Measurements from ENCODE around the gene DHDDS. TPM values are rescaled to one million over a fixed set of nuclear protein-coding genes. Genes with fewer than 3 reads are reported as not detected.
"Not testable (repeated sequence)": the region's sequence is repeated elsewhere in the genome, so short reads cannot be mapped to it uniquely, and the experiment has no call there.

The DHDDS gene
- total and polyA plus RNA-seq, 2 of the 13 experiments (the other 11 are each of a cell fraction or from before 2014, with no cell fraction given) = 18.9 to 28.3 TPM

DNA sequence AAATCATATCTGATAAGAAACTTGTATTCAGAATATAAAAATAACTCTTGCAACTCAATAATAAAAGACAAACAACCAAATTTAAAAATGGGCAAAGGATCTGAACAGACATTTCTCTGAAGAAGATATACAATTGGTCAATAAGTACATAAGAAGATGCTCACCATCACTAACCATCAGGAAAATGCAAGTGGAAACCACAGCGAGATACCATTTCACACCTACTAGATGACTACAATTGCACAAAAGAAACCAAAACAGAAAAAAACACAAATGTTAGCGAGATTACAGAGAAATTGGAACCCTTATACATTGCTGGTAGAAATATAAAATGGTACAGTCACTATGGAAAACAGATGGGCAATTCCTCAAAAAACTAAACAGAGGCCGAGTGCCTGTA is 48.0 kb upstream of the DHDDS start:
- ATAC-seq (no peak), DNase-seq (ENCODE audit: low spot score) (no peak), FAIRE-seq (no peak)
- H3K27ac ChIP-seq (ENCODE audit: extremely low read length, insufficient read depth, low read length) = no peak overlapping the region
- BruUV-seq (replicated peaks) = no TSS peak
- H3K79me2 ChIP-seq (ENCODE audit: insufficient read depth, low read length) = no peaks in the 10 kb centered on the region
- H3K36me3 ChIP-seq (replicated peaks in 1 of 2; ENCODE audit: control insufficient read depth in 1 of 2, insufficient read depth in 2 of 2, low read length in 2 of 2) = no peaks in the 10 kb centered on the region
- CTCF ChIA-PET (ENCODE audit: low intra/inter-chr PET ratio, low total read pairs) = no interaction called here
- no peak for TF ChIP-seq MYNN (CRISPR knock-in tag; IDR thresholded peaks at IDR 0.05; ENCODE audit: low read depth)
- intact Hi-C loops (cut with micrococcal nuclease; ENCODE audit: unreplicated experiment) = no loop called here
- H3K4me3 ChIP-seq (replicated peaks in 1 of 3; ENCODE audit: insufficient read depth in 1 of 3, low read depth in 2 of 3, low read length in 3 of 3) = no peak overlapping the region
- POLR2A ChIA-PET = no interaction called here
- no peaks in the 10 kb centered on the region for H3K9me3 ChIP-seq (ENCODE audit: low read length)
- peaks cover 25% of the 10 kb centered on the region for H3K4me1 ChIP-seq (ENCODE audit: insufficient read depth, low read length)
- no peak overlapping the region for H2AFZ ChIP-seq (ENCODE audit: low read length)
- in situ Hi-C loops (cut with HindIII; ENCODE audit: extremely low pct_ligation_motif_present, low pct_unique_long_range_greater_than_20kb) = no loop called here
- H3K9ac ChIP-seq (ENCODE audit: insufficient read depth, low read depth, low read length) = no peak overlapping the region
- 43% methylated on average over 3 of the region's 3 CpGs for WGBS (ENCODE audit: low lambda C conversion rate)
- H4K20me1 ChIP-seq (ENCODE audit: insufficient read depth, low read length) = no peaks in the 10 kb centered on the region
- H3K27me3 ChIP-seq (ENCODE audit: control insufficient read depth in 1 of 2, insufficient read depth in 2 of 2, low read length in 2 of 2) = no peaks in the 10 kb centered on the region
- H3K4me2 ChIP-seq (ENCODE audit: low read depth, low read length) = no peak overlapping the region

DNA sequence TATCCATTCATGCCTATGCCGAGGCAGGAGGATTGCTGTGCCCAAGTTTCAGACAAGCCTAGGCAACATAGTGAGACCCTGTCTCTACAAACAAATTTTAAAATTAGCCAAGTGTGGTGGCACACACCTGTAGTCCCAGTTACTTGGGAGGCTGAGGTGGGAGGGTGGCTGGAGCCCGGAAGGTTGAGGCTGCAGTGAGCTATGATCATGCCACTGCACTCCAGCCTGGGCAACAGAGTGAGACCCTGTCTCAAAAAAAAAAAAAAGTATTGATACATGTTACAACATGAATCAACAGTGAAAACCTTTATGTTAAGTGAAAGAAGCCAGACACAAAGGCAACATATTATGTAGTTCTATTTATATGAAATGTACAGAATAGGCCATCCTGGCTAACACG is 47.1 kb upstream of the DHDDS start:
- H3K27me3 ChIP-seq (ENCODE audit: control insufficient read depth in 1 of 2, insufficient read depth in 2 of 2, low read length in 2 of 2); H3K79me2 ChIP-seq (ENCODE audit: insufficient read depth, low read length); BruUV-seq (replicated peaks); ATAC-seq; POLR2A ChIA-PET; H3K9me3 ChIP-seq (ENCODE audit: low read length); DNase-seq (ENCODE audit: low spot score); H3K27ac ChIP-seq (ENCODE audit: extremely low read length, insufficient read depth, low read length); H3K4me2 ChIP-seq (ENCODE audit: low read depth, low read length); intact Hi-C loops (cut with micrococcal nuclease; ENCODE audit: unreplicated experiment); H3K4me3 ChIP-seq (replicated peaks in 1 of 3; ENCODE audit: insufficient read depth in 1 of 3, low read depth in 2 of 3, low read length in 3 of 3); H4K20me1 ChIP-seq (ENCODE audit: insufficient read depth, low read length); H2AFZ ChIP-seq (ENCODE audit: low read length); H3K36me3 ChIP-seq (replicated peaks in 1 of 2; ENCODE audit: control insufficient read depth in 1 of 2, insufficient read depth in 2 of 2, low read length in 2 of 2); H3K9ac ChIP-seq (ENCODE audit: insufficient read depth, low read depth, low read length); FAIRE-seq; CTCF ChIA-PET (ENCODE audit: low intra/inter-chr PET ratio, low total read pairs); in situ Hi-C loops (cut with HindIII; ENCODE audit: extremely low pct_ligation_motif_present, low pct_unique_long_range_greater_than_20kb): not testable (repeated sequence)
- H3K4me1 ChIP-seq (ENCODE audit: insufficient read depth, low read length) = peaks cover 30% of the 10 kb centered on the region
- WGBS (ENCODE audit: low lambda C conversion rate) = 81% methylated on average over 3 of the region's 3 CpGs
- TF ChIP-seq ZNF460 (CRISPR knock-in tag; IDR thresholded peaks at IDR 0.05; ENCODE audit: borderline replicate concordance) = peak; percentile 40; the same call in 1 of the 2 replicates

DNA sequence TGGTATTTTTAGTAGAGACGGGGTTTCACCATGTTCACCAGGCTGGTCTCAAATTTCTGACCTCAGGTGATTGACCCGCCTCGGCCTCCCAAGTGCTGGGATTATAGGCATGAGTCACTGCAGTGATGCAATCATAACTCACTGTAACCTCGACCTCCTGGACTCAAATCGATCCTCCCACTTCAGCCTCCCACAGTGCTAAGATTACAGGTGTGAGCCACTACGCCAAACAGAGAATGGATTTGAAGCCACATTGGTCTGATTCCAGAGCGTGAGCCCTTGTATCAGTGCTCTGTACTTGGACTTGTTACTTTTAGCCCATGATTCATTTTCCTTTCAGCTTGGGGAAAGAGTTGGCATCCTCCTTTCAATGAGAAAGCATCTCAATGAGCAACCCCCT is 44.7 kb upstream of the DHDDS start:
- H3K9me3 ChIP-seq (ENCODE audit: low read length) = no peaks in the 10 kb centered on the region
- ChIA-PET POLR2A (interaction anchor here (0.9 kb wide), 1 partner anchor 29 kb away, joined by 3 read pairs; no protein-coding TSS in a partner anchor), CTCF (ENCODE audit: low intra/inter-chr PET ratio, low total read pairs) (no interaction called here)
- FAIRE-seq (peak; percentile 54), ATAC-seq (peak; percentile 77), DNase-seq (ENCODE audit: low spot score) (peak; percentile 85)
- no peaks in the 10 kb centered on the region; a peak in 1 of 5 replicates for H3K27me3 ChIP-seq (ENCODE audit: control insufficient read depth in 1 of 2, insufficient read depth in 2 of 2, low read length in 2 of 2)
- no peaks in the 10 kb centered on the region for H3K36me3 ChIP-seq (replicated peaks in 1 of 2; ENCODE audit: control insufficient read depth in 1 of 2, insufficient read depth in 2 of 2, low read length in 2 of 2)
- WGBS (ENCODE audit: low lambda C conversion rate) = 3% methylated on average over 5 of the region's 7 CpGs
- H3K4me3 ChIP-seq (replicated peaks in 1 of 3; ENCODE audit: insufficient read depth in 1 of 3, low read depth in 2 of 3, low read length in 3 of 3) = no peak overlapping the region
- H2AFZ ChIP-seq (ENCODE audit: low read length) = no peak overlapping the region
- peaks cover 50% of the 10 kb centered on the region for H3K4me1 ChIP-seq (ENCODE audit: insufficient read depth, low read length)
- no peak overlapping the region for H3K4me2 ChIP-seq (ENCODE audit: low read depth, low read length)
- no peaks in the 10 kb centered on the region for H4K20me1 ChIP-seq (ENCODE audit: insufficient read depth, low read length)
- BruUV-seq (replicated peaks) = no TSS peak
- intact Hi-C loops (cut with micrococcal nuclease; ENCODE audit: unreplicated experiment) (no loop called here), in situ Hi-C loops (cut with HindIII; ENCODE audit: extremely low pct_ligation_motif_present, low pct_unique_long_range_greater_than_20kb) (no loop called here)
- no peaks in the 10 kb centered on the region for H3K79me2 ChIP-seq (ENCODE audit: insufficient read depth, low read length)
- H3K9ac ChIP-seq (ENCODE audit: insufficient read depth, low read depth, low read length) = no peak overlapping the region
- H3K27ac ChIP-seq (ENCODE audit: extremely low read length, insufficient read depth, low read length) = no peak overlapping the region
- peak; percentile 44; the same call in 1 of the 2 replicates for TF ChIP-seq ZNF33A (CRISPR knock-in tag; IDR thresholded peaks at IDR 0.05; ENCODE audit: borderline replicate concordance)
- TF ChIP-seq ZNF205 (CRISPR knock-in tag; IDR thresholded peaks at IDR 0.05) = peak; percentile 62; the same call in 1 of the 2 replicates
- TF ChIP-seq ZNF430 (CRISPR knock-in tag; IDR thresholded peaks at IDR 0.05) = no peak
- no peak for TF ChIP-seq AGO2 (optimal IDR thresholded peaks at IDR 0.05; ENCODE audit: low read depth, low read length)
- TF ChIP-seq ZFP62 (CRISPR knock-in tag; IDR thresholded peaks at IDR 0.05) = no peak
- TF ChIP-seq, protein P1, sequence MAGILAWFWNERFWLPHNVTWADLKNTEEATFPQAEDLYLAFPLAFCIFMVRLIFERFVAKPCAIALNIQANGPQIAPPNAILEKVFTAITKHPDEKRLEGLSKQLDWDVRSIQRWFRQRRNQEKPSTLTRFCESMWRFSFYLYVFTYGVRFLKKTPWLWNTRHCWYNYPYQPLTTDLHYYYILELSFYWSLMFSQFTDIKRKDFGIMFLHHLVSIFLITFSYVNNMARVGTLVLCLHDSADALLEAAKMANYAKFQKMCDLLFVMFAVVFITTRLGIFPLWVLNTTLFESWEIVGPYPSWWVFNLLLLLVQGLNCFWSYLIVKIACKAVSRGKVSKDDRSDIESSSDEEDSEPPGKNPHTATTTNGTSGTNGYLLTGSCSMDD (CRISPR knock-in tag; IDR thresholded peaks at IDR 0.05) = no peak
- TF ChIP-seq ZNF556 (CRISPR knock-in tag; IDR thresholded peaks at IDR 0.05; ENCODE audit: borderline replicate concordance) = no peak; the same call in 1 of the 2 replicates
- no peak for TF ChIP-seq AKAP8 (CRISPR knock-in tag; IDR thresholded peaks at IDR 0.05)
- peak; percentile 100 for TF ChIP-seq JUND (CRISPR knock-in tag; IDR thresholded peaks at IDR 0.05)
- TF ChIP-seq, protein P2, sequence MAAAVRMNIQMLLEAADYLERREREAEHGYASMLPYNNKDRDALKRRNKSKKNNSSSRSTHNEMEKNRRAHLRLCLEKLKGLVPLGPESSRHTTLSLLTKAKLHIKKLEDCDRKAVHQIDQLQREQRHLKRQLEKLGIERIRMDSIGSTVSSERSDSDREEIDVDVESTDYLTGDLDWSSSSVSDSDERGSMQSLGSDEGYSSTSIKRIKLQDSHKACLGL (CRISPR knock-in tag; IDR thresholded peaks at IDR 0.05) = no peak
- no peak for TF ChIP-seq TCF7 (IDR thresholded peaks at IDR 0.05; ENCODE audit: low read depth)
